ENCODE measurements around the gene ARMC3. TPM values are rescaled to one million over a fixed set of nuclear protein-coding genes. Genes with fewer than 3 reads are reported as not detected.

ARMC3 gene
- total RNA-seq, 4 donors from 2014 or later = 0.34 to 51.2 (median 16.3) TPM; not detected in 1

- no peaks in the 10 kb centered on the region for H3K4me1 ChIP-seq
- no peaks in the 10 kb centered on the region for H3K27me3 ChIP-seq
- no peaks in the 10 kb centered on the region for H3K9me3 ChIP-seq
- DNase-seq = no peak
- intact Hi-C loops (cut with DNase I; ENCODE audit: low total_unique reads) = no loop called here
- H3K4me3 ChIP-seq = no peak overlapping the region
- TF ChIP-seq POLR2A (IDR thresholded peaks at IDR 0.05) (no peak), CTCF (IDR thresholded peaks at IDR 0.05) (no peak)
- no peaks in the 10 kb centered on the region for H3K36me3 ChIP-seq
- no peak overlapping the region for H3K27ac ChIP-seq
Observed at GRCh38 chr10:23034790-23035189, 106.9 kb downstream of the ARMC3 start.

GRCh38 chr10:23035569-23035968 lies 107.7 kb downstream of the ARMC3 start:
- no peaks in the 10 kb centered on the region for H3K4me1 ChIP-seq
- no peaks in the 10 kb centered on the region for H3K27me3 ChIP-seq
- no peak overlapping the region for H3K4me3 ChIP-seq
- intact Hi-C loops (cut with DNase I; ENCODE audit: low total_unique reads) = no loop called here
- H3K27ac ChIP-seq = no peak overlapping the region
- no peaks in the 10 kb centered on the region for H3K9me3 ChIP-seq
- TF ChIP-seq POLR2A (IDR thresholded peaks at IDR 0.05) (no peak), CTCF (IDR thresholded peaks at IDR 0.05) (no peak)
- DNase-seq = no peak
- H3K36me3 ChIP-seq = no peaks in the 10 kb centered on the region

- DNase-seq = no peak
- H3K36me3 ChIP-seq = no peaks in the 10 kb centered on the region
- intact Hi-C loops (cut with DNase I; ENCODE audit: low total_unique reads) = no loop called here
- no peak overlapping the region for H3K4me3 ChIP-seq
- no peaks in the 10 kb centered on the region for H3K9me3 ChIP-seq
- no peak overlapping the region for H3K27ac ChIP-seq
- no peaks in the 10 kb centered on the region for H3K4me1 ChIP-seq
- TF ChIP-seq POLR2A (IDR thresholded peaks at IDR 0.05) (no peak), CTCF (IDR thresholded peaks at IDR 0.05) (no peak)
- H3K27me3 ChIP-seq = no peaks in the 10 kb centered on the region
Observed at GRCh38 chr10:23037152-23037551, 109.3 kb downstream of the ARMC3 start.

- TF ChIP-seq CTCF (IDR thresholded peaks at IDR 0.05) = no peak
- no peak for TF ChIP-seq POLR2A (IDR thresholded peaks at IDR 0.05)
- intact Hi-C loops (cut with DNase I; ENCODE audit: low total_unique reads) = no loop called here
- no peak for DNase-seq
- no peaks in the 10 kb centered on the region for H3K36me3 ChIP-seq
- no peak overlapping the region for H3K27ac ChIP-seq
- H3K27me3 ChIP-seq = no peaks in the 10 kb centered on the region
- no peak overlapping the region for H3K4me3 ChIP-seq
- H3K9me3 ChIP-seq = no peaks in the 10 kb centered on the region
- no peaks in the 10 kb centered on the region for H3K4me1 ChIP-seq
Observed at GRCh38 chr10:23037561-23037960, 109.7 kb downstream of the ARMC3 start.

GRCh38 chr10:23038172-23038571 lies 110.3 kb downstream of the ARMC3 start:
- H3K4me1 ChIP-seq = no peaks in the 10 kb centered on the region
- no peaks in the 10 kb centered on the region for H3K9me3 ChIP-seq
- intact Hi-C loops (cut with DNase I; ENCODE audit: low total_unique reads) = no loop called here

More at GRCh38 chr10:23038172-23038571, 110.3 kb downstream of the ARMC3 start:
- TF ChIP-seq POLR2A (IDR thresholded peaks at IDR 0.05) (no peak), CTCF (IDR thresholded peaks at IDR 0.05) (no peak)
- Histone ChIP-seq H3K27ac (no peak overlapping the region), H3K36me3 (no peaks in the 10 kb centered on the region), H3K4me3 (no peak overlapping the region), H3K27me3 (no peaks in the 10 kb centered on the region)
- no peak for DNase-seq

Data from uterus (tissue), 4 donors.